HepG2 (cell line): Measurements from ENCODE around the gene TAAR6. TPM values are rescaled to one million over a fixed set of nuclear protein-coding genes. Genes with fewer than 3 reads are reported as not detected.

Source experiments
- CREM ChIP-seq, 2 experiments: sonication (generic) in 1 of 2; formaldehyde crosslinking in 1 of 2; IDR thresholded peaks; 2 replicates each; pipeline versions ENCODE4 v1.4.0 to v1.6.1; 2016 to 2020; ENCODE audit warnings: antibody characterized with exemption in 1 of 2, mild to moderate bottlenecking in 1 of 2, missing genetic modification reagents in 1 of 2
- MIXL1 ChIP-seq: IDR thresholded peaks from 2 replicates; pipeline ENCODE4 v1.6.1; 2016
- NFRKB ChIP-seq: fragments of 450-650 bp; IDR thresholded peaks from 2 replicates; pipeline ENCODE4 v1.6.1; 2017
- SOX6 ChIP-seq, 2 experiments: fragments of 450-650 bp in 1 of 2; sonication (generic) in 1 of 2; formaldehyde crosslinking in 1 of 2; IDR thresholded peaks; 2 replicates each; pipeline versions ENCODE4 v1.4.0 to v1.6.1; 2017 to 2020; ENCODE audit warnings: antibody characterized with exemption in 1 of 2, mild to moderate bottlenecking in 1 of 2, missing genetic modification reagents in 1 of 2
- TGIF2 ChIP-seq: IDR thresholded peaks from 2 replicates; pipeline ENCODE4 v1.6.1; 2016; ENCODE audit warnings: control low read depth, missing compliant biosample characterization
- polyA plus RNA-seq, 8 experiments: library from polyadenylated mRNA; depleted of rRNA in 3 of 8; stranded (reverse) in 7 of 8; unstranded in 1 of 8; fragments of >200 nt; fragmentation: Illumina TruSeq in 4 of 8; extraction: Trizol in 4 of 8; gene quantifications; 2 replicates each; pipeline versions ENCODE4 v1.2.1 to v1.2.3, GENCODE V29; 2011 to 2016; ENCODE audit warnings: low read depth in 4 of 8, missing spikeins in 1 of 8, mixed read lengths in 1 of 8; ENCODE audit not compliant: insufficient read depth in 1 of 8
- total RNA-seq, 5 experiments: library from RNA; depleted of rRNA; stranded (reverse); fragments of >200 nt; fragmentation: Illumina TruSeq; extraction: Trizol; gene quantifications; 2 replicates each; pipeline ENCODE4 v1.2.3, GENCODE V29; 2016; ENCODE audit warnings: low read depth in 1 of 5
- TF ChIP-seq, protein P1 (sequence below): sonication (generic); formaldehyde crosslinking; IDR thresholded peaks from 2 replicates; pipeline ENCODE4 v1.8.1; 2022; ENCODE audit warnings: low read depth, mild to moderate bottlenecking, missing genetic modification reagents
- TF ChIP-seq, protein P2 (sequence below), 2 experiments: IDR thresholded peaks; 2 replicates each; pipeline ENCODE4 v1.6.1; 2011 to 2012; ENCODE audit warnings: low read length in 2 of 2, borderline replicate concordance in 1 of 2, low read depth in 1 of 2, mild to moderate bottlenecking in 1 of 2, moderate library complexity in 1 of 2
- TF ChIP-seq, protein P3 (sequence below): sonication (generic); formaldehyde crosslinking; conservative IDR thresholded peaks from 2 replicates; pipeline ENCODE4 v1.8.0; 2022; ENCODE audit warnings: low read depth, missing genetic modification reagents
- TF ChIP-seq, protein P4 (sequence below): sonication (generic); formaldehyde crosslinking; IDR thresholded peaks from 2 replicates; pipeline ENCODE4 v1.4.0; 2020; ENCODE audit warnings: mild to moderate bottlenecking, missing genetic modification reagents
- TF ChIP-seq, protein P5 (sequence below): sonication (generic); formaldehyde crosslinking; IDR thresholded peaks from 2 replicates; pipeline ENCODE4 v1.9.0; 2021; ENCODE audit warnings: missing genetic modification reagents, mild to moderate bottlenecking, borderline replicate concordance

TAAR6 gene
- total and polyA plus RNA-seq, 2 of the 13 experiments (the other 11 are each of a cell fraction or from before 2014, with no cell fraction given) = not detected

DNA sequence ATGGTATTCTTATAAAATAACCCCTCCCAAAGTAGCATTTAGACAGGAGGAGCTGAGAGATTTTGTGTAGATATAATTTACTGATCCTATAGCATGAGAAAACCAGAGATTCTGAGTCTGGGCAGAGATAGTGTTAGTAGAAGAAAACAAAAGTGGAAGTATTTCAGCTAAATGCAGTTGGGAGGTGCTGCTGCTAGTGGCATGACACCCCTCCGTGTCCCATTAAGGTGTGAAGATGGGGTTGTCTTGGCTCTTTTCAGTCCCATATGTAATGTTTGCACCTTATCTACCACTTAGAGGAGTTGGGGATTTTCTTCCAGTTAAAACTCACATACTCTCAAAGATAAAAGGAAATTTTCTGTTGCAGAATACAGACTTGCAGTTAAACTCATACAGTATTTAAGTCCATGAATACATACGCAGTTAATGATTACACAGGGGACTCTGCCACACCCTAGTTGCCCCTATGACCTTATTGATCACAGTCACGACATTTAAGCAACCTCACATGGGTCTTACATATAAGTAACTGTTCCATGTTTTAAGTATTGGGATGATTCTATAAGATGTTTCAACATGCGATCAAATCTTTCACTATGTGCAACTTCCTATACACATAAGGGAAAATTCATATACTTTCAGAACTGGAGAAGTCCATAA, 42.5 kb downstream of the TAAR6 start (continued):
- TF ChIP-seq SOX6 (IDR thresholded peaks at IDR 0.05) = no peak
- TF ChIP-seq SOX6 (CRISPR knock-in tag; IDR thresholded peaks at IDR 0.05) = 0 out of 2 replicates have a peak, but pooled peaks have one; percentile 11
- TF ChIP-seq MIXL1 (CRISPR knock-in tag) = no peak
- TF ChIP-seq, protein P1, sequence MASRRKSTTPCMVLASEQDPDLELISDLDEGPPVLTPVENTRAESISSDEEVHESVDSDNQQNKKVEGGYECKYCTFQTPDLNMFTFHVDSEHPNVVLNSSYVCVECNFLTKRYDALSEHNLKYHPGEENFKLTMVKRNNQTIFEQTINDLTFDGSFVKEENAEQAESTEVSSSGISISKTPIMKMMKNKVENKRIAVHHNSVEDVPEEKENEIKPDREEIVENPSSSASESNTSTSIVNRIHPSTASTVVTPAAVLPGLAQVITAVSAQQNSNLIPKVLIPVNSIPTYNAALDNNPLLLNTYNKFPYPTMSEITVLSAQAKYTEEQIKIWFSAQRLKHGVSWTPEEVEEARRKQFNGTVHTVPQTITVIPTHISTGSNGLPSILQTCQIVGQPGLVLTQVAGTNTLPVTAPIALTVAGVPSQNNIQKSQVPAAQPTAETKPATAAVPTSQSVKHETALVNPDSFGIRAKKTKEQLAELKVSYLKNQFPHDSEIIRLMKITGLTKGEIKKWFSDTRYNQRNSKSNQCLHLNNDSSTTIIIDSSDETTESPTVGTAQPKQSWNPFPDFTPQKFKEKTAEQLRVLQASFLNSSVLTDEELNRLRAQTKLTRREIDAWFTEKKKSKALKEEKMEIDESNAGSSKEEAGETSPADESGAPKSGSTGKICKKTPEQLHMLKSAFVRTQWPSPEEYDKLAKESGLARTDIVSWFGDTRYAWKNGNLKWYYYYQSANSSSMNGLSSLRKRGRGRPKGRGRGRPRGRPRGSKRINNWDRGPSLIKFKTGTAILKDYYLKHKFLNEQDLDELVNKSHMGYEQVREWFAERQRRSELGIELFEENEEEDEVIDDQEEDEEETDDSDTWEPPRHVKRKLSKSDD (CRISPR knock-in tag) = no peak
- TF ChIP-seq, protein P2, sequence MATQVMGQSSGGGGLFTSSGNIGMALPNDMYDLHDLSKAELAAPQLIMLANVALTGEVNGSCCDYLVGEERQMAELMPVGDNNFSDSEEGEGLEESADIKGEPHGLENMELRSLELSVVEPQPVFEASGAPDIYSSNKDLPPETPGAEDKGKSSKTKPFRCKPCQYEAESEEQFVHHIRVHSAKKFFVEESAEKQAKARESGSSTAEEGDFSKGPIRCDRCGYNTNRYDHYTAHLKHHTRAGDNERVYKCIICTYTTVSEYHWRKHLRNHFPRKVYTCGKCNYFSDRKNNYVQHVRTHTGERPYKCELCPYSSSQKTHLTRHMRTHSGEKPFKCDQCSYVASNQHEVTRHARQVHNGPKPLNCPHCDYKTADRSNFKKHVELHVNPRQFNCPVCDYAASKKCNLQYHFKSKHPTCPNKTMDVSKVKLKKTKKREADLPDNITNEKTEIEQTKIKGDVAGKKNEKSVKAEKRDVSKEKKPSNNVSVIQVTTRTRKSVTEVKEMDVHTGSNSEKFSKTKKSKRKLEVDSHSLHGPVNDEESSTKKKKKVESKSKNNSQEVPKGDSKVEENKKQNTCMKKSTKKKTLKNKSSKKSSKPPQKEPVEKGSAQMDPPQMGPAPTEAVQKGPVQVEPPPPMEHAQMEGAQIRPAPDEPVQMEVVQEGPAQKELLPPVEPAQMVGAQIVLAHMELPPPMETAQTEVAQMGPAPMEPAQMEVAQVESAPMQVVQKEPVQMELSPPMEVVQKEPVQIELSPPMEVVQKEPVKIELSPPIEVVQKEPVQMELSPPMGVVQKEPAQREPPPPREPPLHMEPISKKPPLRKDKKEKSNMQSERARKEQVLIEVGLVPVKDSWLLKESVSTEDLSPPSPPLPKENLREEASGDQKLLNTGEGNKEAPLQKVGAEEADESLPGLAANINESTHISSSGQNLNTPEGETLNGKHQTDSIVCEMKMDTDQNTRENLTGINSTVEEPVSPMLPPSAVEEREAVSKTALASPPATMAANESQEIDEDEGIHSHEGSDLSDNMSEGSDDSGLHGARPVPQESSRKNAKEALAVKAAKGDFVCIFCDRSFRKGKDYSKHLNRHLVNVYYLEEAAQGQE (IDR thresholded peaks at IDR 0.05; ENCODE audit: borderline replicate concordance in 1 of 2, low read depth in 1 of 2, low read length in 2 of 2) = no peak
- TF ChIP-seq, protein P3, sequence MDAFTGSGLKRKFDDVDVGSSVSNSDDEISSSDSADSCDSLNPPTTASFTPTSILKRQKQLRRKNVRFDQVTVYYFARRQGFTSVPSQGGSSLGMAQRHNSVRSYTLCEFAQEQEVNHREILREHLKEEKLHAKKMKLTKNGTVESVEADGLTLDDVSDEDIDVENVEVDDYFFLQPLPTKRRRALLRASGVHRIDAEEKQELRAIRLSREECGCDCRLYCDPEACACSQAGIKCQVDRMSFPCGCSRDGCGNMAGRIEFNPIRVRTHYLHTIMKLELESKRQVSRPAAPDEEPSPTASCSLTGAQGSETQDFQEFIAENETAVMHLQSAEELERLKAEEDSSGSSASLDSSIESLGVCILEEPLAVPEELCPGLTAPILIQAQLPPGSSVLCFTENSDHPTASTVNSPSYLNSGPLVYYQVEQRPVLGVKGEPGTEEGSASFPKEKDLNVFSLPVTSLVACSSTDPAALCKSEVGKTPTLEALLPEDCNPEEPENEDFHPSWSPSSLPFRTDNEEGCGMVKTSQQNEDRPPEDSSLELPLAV (CRISPR knock-in tag) = no peak
- no peak for TF ChIP-seq TGIF2 (CRISPR knock-in tag)
- no peak for TF ChIP-seq NFRKB
- TF ChIP-seq CREM (IDR thresholded peaks at IDR 0.05) = no peak
- no peak for TF ChIP-seq CREM (CRISPR knock-in tag; IDR thresholded peaks at IDR 0.05)
- TF ChIP-seq, protein P4, sequence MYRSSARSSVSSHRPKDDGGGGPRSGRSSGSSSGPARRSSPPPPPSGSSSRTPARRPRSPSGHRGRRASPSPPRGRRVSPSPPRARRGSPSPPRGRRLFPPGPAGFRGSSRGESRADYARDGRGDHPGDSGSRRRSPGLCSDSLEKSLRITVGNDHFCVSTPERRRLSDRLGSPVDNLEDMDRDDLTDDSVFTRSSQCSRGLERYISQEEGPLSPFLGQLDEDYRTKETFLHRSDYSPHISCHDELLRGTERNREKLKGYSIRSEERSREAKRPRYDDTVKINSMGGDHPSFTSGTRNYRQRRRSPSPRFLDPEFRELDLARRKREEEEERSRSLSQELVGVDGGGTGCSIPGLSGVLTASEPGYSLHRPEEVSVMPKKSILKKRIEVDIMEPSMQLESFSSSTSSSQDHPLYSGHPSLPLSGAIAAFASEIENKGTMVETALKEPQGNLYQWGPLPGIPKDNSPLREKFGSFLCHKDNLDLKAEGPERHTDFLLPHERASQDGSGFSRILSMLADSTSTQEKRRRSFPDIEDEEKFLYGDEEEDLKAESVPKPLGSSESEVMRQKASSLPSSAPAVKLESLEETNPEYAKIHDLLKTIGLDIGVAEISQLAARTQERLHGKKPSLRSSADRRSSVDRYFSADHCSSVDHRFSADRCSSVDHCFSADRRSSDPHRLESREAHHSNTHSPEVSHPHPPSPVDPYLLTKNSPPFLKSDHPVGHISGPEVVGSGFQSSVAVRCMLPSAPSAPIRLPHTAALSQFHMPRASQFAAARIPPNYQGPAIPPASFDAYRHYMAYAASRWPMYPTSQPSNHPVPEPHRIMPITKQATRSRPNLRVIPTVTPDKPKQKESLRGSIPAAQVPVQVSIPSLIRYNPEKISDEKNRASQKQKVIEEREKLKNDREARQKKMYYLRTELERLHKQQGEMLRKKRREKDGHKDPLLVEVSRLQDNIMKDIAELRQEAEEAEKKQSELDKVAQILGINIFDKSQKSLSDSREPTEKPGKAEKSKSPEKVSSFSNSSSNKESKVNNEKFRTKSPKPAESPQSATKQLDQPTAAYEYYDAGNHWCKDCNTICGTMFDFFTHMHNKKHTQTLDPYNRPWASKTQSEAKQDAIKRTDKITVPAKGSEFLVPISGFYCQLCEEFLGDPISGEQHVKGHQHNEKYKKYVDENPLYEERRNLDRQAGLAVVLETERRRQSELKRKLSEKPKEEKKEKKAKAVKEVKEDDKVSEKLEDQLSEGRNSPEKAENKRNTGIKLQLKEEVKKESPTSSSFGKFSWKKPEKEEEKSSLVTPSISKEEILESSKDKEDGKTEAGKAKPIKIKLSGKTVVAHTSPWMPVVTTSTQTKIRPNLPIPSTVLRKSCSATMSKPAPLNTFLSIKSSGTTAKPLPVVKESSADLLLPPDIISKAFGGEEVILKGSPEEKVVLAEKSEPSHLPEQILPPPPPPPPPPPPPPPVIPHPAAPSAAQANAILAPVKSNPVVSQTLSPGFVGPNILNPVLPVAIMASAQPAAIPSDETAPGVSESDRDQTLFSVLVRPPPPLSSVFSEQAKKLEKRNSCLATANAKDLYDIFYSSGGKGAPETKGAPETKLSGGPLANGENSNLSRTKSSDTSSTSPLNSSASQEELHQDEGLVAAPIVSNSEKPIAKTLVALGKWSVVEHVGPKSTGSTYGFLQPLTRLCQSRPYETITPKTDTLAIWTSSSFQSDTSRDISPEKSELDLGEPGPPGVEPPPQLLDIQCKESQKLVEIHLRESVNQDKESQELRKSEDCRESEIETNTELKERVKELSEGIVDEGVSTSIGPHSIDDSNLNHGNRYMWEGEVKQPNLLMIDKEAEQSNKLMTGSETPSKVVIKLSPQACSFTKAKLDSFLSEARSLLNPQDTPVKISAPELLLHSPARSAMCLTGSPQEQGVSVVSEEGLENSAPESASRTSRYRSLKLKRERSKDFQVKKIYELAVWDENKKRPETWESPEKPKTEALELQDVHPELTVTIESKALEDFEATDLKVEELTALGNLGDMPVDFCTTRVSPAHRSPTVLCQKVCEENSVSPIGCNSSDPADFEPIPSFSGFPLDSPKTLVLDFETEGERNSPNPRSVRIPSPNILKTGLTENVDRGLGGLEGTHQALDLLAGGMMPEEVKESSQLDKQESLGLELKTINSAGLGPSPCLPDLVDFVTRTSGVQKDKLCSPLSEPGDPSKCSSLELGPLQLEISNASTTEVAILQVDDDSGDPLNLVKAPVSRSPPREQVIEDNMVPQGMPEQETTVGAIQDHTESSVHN (CRISPR knock-in tag) = no peak
- TF ChIP-seq, protein P5, sequence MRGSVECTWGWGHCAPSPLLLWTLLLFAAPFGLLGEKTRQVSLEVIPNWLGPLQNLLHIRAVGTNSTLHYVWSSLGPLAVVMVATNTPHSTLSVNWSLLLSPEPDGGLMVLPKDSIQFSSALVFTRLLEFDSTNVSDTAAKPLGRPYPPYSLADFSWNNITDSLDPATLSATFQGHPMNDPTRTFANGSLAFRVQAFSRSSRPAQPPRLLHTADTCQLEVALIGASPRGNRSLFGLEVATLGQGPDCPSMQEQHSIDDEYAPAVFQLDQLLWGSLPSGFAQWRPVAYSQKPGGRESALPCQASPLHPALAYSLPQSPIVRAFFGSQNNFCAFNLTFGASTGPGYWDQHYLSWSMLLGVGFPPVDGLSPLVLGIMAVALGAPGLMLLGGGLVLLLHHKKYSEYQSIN (CRISPR knock-in tag) = no peak
